HK-2 (cell line): ENCODE data around the gene ARHGAP25.

ENCODE experiments used
- DNase-seq: peaks from one replicate; pipeline ENCODE4 v3.0.0-alpha.2; 2018; ENCODE audit not compliant: unreplicated experiment

ARHGAP25 gene

DNA sequence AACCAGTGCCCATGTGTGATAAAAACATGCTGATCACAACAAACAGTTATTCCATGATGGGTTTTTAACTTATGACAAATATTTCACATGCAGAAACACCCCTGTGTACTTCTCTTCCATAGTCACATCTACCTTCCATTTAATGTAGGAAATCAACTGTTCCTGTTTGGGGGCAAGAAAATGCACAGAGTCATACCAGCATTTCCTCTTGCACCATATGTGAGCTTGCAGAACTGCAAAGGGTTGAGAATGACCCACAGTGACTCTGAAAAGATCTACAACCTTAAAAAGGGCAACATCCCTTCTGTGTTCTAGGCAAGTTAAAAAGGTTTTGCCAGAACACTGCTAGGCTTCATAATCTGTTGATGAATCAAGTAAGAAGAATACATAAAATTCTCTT is 126.7 kb downstream of the ARHGAP25 start:
- DNase-seq: no peak

DNA sequence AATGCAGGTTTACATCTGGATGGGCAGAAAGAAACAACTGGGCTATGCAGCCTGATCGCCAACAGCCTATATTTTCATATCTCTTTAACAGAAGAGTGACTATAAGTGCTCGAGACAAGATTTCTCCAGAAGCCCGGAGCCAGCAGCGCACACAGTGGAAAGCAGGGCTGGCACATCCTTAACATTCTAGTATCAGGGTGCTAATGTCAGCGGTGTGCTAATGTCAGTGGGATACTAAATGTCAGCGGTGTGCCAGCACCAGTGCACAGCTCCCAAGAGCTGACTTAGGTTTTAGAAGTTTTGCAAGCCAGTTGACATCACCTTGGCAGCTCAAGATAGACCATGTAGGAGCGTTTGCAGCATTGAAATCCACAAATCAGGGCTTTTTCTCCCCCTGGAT is 128.3 kb downstream of the ARHGAP25 start:
- DNase-seq: no peak

DNA sequence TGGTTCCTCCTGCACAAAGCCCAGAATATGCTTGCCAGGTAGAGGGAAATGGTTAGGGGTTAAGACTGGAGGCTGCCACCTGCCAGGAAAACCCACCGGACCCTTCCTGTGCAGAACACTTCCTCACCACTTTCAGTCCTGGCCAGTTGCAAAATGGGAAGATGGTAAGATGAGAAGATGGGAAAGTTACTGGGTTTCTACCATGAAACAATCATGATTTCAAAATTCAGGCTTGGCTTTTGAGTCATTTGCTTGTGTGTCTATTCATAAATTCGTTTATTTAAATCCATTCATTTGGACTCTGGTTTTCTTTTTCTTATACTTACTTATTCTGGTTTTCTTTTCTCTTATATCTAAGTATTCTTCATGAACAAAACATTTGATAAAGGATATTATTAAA is 129.4 kb downstream of the ARHGAP25 start:
- no peak for DNase-seq

DNA sequence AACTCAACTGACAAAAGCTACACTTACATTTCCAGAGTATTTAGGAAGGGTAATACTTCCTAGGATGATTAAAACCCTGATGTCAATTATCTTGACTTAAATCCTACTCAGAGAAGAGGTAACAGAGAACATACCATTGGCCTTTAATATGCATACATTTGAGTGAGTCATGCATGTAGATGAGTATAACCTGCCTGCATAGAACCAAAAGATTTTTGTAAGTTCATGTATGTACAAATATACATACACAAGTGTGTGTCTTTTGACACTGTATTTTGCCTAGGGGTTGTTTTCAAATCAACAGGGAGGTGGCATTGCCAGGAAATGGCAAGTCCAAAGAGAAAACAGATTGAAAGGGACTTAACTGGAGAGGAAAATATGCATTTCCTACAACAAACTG is 130.5 kb downstream of the ARHGAP25 start:
- no peak for DNase-seq

DNA sequence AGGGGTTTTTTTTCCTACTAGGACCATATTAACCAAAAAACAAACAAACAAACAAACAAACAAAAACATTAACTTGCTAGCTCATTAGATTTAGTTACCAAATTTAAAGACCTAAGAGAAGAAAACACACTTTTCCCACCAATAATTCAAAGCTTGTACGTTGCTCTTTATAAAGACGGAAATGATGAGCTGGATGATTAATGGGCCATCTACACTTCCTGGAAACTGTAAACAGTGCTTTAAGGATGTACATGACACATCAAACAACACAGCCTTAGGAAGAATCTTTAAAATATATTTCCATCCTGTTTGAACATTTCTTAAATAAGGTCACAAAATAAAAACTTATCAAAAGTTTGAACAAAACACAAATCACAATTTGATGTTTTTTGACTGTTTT is 135.6 kb downstream of the ARHGAP25 start:
- no peak for DNase-seq

DNA sequence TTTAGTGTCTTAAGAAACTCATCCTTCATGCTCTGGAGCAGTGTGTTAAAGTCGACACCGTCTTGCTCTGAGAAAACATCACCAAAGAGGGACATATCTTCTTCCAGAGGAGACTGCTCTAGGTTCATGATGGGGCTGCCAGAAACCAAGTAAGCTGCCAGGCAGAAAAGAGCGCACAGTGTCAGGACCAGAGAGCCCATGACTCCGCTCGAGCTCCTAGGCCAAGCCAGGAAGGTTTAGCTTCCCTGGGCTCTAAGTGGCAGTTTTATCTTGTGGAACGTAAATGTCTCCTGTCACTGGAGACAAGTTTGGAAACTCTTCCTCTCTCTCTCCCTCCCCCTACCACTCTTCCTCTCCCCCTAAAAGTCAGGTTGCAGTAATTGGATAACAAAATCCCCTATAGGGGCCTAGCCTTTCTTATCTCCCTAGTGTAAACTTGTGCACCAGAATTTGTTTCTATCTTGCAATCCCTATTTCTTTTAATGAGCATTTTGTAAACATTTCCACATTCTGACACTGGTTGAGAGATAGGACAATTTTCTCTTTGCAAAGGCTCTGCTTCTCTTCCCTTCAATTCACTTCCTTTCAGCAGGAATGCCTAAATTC is 136.7 kb downstream of the ARHGAP25 start, which contains the start of gene BMP10:
Gene BMP10 (minus strand): TSS at position 239 of the 606 bp plus-strand sequence. CDS start 39 bp downstream, at position 200.
- DNase-seq: no peak
